Tibial nerve (tissue), 4 donors: Measurements from ENCODE around the gene CLN3. TPM values are rescaled to one million over a fixed set of nuclear protein-coding genes. Genes with fewer than 3 reads are reported as not detected.

ENCODE experiments used
- DNase-seq, 2 donors: peaks; one replicate each; pipeline ENCODE4 v3.0.0-alpha.2; 2019; ENCODE audit warnings: low spot score in 2 of 2
- H3K27ac ChIP-seq, 4 donors: fragments of 200-600 bp; sonication (generic) in 3 of 4; one replicate each; pipeline ENCODE4 v1.5.1; 2017 to 2019; ENCODE audit warnings: mild to moderate bottlenecking in 1 of 4
- H3K27me3 ChIP-seq, 2 donors: fragments of 200-600 bp; sonication (generic) in 1 of 2; one replicate each; pipeline versions ENCODE4 v1.5.1 to v1.6.0; 2017 to 2019
- H3K36me3 ChIP-seq, 3 donors: fragments of 200-600 bp; sonication (generic); one replicate each; pipeline ENCODE4 v1.5.1; 2018 to 2019
- H3K4me1 ChIP-seq, 4 donors: fragments of 200-600 bp; sonication (generic) in 3 of 4; one replicate each; pipeline ENCODE4 v1.5.1; 2017 to 2019
- H3K4me3 ChIP-seq, 4 donors: fragments of 200-600 bp; sonication (generic) in 3 of 4; one replicate each; pipeline ENCODE4 v1.5.1; 2017 to 2019; ENCODE audit warnings: mild to moderate bottlenecking in 1 of 4, moderate library complexity in 1 of 4
- H3K9me3 ChIP-seq, 4 donors: fragments of 200-600 bp; sonication (generic) in 3 of 4; one replicate each; pipeline ENCODE4 v1.5.1; 2017 to 2019
- EP300 ChIP-seq, 2 donors: sonication (generic); formaldehyde crosslinking; IDR thresholded peaks; one replicate each; pipeline ENCODE4 v1.6.1; 2017; ENCODE audit warnings: antibody characterized with exemption in 2 of 2, mild to moderate bottlenecking in 1 of 2
- POLR2A ChIP-seq, 2 donors: fragments of 450-650 bp; IDR thresholded peaks; one replicate each; pipeline ENCODE4 v1.6.1; 2017; ENCODE audit warnings: antibody characterized with exemption in 2 of 2, mild to moderate bottlenecking in 2 of 2, moderate library complexity in 2 of 2
- WGBS, 2 donors: methylation state at CpG; one replicate each; pipeline ENCODE4 v1.1.5; 2018; 5-methylcytosine and 5-hydroxymethylcytosine counted together
- total RNA-seq, 4 donors: library from RNA; depleted of rRNA; stranded (reverse); fragments of >200 nt; gene quantifications; one replicate each; pipeline ENCODE4 v1.1.0, GENCODE V29; 2016
- TF ChIP-seq, protein P1 (sequence below), 5 experiments: fragments of 200-600 bp in 3 of 5; fragments of 450-650 bp in 2 of 5; sonication (generic) in 3 of 5; IDR thresholded peaks; one replicate each; pipeline ENCODE4 v1.5.1; 2016 to 2019; ENCODE audit warnings: antibody characterized with exemption in 5 of 5, mild to moderate bottlenecking in 3 of 5, moderate library complexity in 2 of 5

CLN3 gene
- total RNA-seq, 4 donors from 2014 or later = 25.8 to 45.1 (median 29.7) TPM

GRCh38 chr16:28513484-28514181, 21.8 kb upstream of the CLN3 start:
- H3K36me3 ChIP-seq = no peaks in the 10 kb centered on the region
- H3K27ac ChIP-seq = no peak overlapping the region
- 74 to 79% methylated on average over 12 of the region's 12 CpGs for WGBS, 2 donors
- no peaks in the 10 kb centered on the region for H3K4me1 ChIP-seq
- no peak overlapping the region for H3K4me3 ChIP-seq
- DNase-seq = no peak
- TF ChIP-seq EP300 (IDR thresholded peaks at IDR 0.05) = no peak
- TF ChIP-seq, protein P1, sequence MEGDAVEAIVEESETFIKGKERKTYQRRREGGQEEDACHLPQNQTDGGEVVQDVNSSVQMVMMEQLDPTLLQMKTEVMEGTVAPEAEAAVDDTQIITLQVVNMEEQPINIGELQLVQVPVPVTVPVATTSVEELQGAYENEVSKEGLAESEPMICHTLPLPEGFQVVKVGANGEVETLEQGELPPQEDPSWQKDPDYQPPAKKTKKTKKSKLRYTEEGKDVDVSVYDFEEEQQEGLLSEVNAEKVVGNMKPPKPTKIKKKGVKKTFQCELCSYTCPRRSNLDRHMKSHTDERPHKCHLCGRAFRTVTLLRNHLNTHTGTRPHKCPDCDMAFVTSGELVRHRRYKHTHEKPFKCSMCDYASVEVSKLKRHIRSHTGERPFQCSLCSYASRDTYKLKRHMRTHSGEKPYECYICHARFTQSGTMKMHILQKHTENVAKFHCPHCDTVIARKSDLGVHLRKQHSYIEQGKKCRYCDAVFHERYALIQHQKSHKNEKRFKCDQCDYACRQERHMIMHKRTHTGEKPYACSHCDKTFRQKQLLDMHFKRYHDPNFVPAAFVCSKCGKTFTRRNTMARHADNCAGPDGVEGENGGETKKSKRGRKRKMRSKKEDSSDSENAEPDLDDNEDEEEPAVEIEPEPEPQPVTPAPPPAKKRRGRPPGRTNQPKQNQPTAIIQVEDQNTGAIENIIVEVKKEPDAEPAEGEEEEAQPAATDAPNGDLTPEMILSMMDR (IDR thresholded peaks at IDR 0.05) = no peak
- TF ChIP-seq POLR2A (IDR thresholded peaks at IDR 0.05) = no peak
- H3K9me3 ChIP-seq = no peaks in the 10 kb centered on the region
- H3K27me3 ChIP-seq = no peaks in the 10 kb centered on the region

DNA sequence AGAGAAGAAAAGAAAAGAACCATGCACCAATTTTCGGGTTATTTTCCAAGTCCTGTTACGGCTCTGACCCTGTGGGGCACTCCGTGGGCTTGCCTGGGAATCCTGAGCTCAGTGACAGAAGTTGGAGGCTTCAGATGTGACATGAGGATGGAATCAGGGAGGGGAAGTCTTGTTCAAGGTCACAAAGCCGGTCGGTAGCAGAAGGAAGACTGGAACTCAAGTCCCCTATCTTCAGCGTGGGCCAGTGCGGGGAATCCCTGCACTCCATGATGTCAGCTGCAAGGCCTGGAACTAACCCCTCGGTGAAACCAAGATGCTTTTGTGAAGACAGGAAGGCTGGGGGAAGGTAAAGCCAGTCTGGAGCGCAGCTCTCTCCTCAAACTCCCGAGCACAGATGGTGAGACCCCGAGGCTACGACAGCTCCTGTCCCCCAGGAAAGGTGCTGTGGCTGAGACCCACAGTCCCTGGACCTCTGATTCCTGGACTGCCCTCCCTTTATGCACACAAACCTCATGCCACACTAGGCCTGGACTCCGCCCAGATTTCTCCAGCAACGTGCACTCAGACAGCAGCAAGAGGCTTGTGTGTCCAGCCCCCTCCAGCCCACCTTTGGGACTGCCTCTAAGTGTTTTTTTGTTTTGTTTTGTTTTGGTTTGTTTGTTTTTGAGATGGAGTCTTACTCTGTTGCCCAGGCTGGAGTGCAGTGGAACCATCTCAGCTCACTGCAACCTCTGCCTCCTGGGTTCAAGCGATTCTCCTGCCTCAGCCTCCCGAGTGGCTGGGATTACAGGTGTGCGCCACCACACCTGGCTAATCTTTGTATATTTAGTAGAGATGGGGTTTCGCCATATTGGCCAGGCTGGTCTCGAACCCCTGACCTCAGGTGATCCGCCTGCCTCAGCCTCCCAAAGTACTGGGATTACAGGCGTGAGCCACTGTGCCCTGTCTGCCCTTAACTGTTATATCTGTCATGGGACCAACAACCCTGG, 20.2 kb upstream of the CLN3 start:
- no peak for TF ChIP-seq EP300 (IDR thresholded peaks at IDR 0.05)
- Histone ChIP-seq H3K4me1 (peaks cover 0 to 5% (median 1%) of the 10 kb centered on the region in 4 donors), H3K27me3 (no peaks in the 10 kb centered on the region), H3K4me3 (no peak overlapping the region), H3K9me3 (no peaks in the 10 kb centered on the region), H3K27ac (no peak overlapping the region), H3K36me3 (no peaks in the 10 kb centered on the region)
- DNase-seq = no peak
- 81 to 82% methylated on average over 21 of the region's 21 CpGs for WGBS, 2 donors

DNA sequence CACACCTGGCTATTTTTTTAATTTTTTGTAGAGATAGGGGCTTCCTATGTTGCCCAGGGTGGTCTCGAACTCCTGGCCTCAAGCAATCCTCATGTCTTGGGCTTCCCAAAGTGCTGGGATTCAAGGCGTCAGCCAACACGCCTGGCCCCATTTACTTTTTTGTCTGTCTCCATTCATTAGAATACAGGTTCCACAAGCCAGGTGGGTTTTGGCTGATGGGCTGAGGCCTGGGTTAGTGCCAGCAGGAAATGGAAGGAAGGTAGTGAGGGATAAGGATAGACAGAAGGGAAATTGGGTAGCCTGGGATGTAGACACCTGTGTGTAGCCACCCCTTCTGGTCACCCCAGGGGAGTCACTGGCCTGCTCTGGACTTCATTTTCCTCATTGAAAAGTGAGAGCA, 19.2 kb upstream of the CLN3 start:
- WGBS, 2 donors = 91 to 93% methylated on average over 3 of the region's 3 CpGs
- Histone ChIP-seq H3K36me3 (no peaks in the 10 kb centered on the region), H3K4me3 (no peak overlapping the region), H3K27me3 (no peaks in the 10 kb centered on the region), H3K4me1 (peaks cover 0 to 5% (median 1%) of the 10 kb centered on the region in 4 donors), H3K9me3 (no peaks in the 10 kb centered on the region), H3K27ac (no peak overlapping the region)
- no peak for TF ChIP-seq EP300 (IDR thresholded peaks at IDR 0.05)
- no peak for DNase-seq

DNA sequence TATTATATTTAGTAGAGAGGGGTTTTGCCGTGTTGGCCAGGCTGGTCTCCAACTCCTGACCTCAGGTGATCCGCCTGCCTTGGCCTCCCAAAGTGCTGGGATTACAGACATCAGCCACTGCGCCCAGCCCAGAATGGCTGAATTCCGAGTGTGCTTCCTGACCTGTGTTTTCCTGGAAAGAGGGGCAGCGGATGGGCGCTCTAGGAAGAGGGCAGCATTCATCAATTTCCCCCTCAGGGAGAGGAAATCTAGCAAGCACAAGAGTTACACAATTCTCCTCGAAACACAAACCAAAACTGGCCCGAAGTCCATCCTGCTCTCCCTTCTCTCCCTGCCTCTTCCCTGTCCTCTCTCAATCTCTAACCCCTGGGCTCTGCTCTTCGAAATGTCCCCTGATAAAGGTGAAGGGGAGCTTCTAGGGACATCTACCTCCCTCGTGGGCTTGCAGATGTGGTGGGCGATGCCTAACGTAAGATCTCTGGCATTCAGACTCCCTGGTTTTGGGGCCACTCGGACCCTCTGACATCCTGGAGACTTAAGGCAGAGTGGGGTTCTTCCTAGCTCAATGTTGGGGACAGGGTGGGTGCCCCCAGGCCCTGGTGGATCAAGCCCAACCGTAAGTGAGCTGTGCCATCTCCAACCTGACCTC, 13.7 kb upstream of the CLN3 start:
- DNase-seq = no peak
- H3K4me3 ChIP-seq = no peak overlapping the region
- H3K27me3 ChIP-seq = no peaks in the 10 kb centered on the region
- H3K36me3 ChIP-seq = no peaks in the 10 kb centered on the region
- peaks cover 0 to 5% (median 1%) of the 10 kb centered on the region in 4 donors for H3K4me1 ChIP-seq
- no peaks in the 10 kb centered on the region for H3K9me3 ChIP-seq
- no peak overlapping the region for H3K27ac ChIP-seq
- 59 to 62% methylated on average over 14 of the region's 14 CpGs for WGBS, 2 donors
- TF ChIP-seq, protein P1 (IDR thresholded peaks at IDR 0.05) = no peak
- peak in 1 of 2 donors; percentile 11 for TF ChIP-seq EP300 (IDR thresholded peaks at IDR 0.05)

DNA sequence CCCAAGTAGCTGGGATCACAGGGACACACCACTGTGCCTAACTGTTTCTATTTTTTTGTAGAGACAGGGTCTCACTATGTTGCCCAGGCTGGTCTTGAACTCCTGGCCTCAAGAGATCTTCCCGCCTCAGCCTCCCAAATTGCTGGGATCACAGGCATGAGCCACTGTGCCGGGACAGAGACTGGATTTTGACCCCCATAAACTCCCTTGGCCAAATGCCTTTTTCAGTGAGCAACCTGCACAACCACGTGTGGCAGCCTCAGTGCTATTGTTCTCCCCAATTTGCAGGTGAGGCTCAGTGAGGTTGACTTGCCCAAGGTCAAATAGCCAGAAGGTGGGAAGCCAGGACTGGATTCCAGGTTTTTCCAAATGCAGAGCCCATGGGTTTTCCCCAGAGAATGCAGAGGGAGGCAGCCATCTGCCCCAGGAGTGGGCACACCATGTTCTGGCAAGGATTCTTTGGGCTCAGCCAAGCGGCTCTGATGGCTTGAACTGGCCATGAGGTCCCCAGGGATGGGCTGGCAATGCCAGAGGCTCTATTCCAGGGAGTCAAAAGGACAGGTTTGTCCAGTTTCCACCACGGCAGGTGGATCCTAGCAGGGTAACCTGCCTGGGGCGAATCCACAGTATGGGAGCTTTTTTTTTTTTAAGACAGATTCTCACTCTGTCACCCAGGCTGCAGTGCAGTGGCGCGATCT, 13.0 kb upstream of the CLN3 start:
- no peak for TF ChIP-seq EP300 (IDR thresholded peaks at IDR 0.05)
- TF ChIP-seq, protein P1 (IDR thresholded peaks at IDR 0.05) = no peak
- 62 to 76% methylated on average over 8 of the region's 8 CpGs for WGBS, 2 donors
- no peak for DNase-seq

More for the DNA sequence above, 13.0 kb upstream of the CLN3 start:
- no peaks in the 10 kb centered on the region for H3K9me3 ChIP-seq
- no peaks in the 10 kb centered on the region for H3K27me3 ChIP-seq
- H3K36me3 ChIP-seq = no peaks in the 10 kb centered on the region
- H3K4me3 ChIP-seq = no peak overlapping the region
- H3K27ac ChIP-seq = no peak overlapping the region
- H3K4me1 ChIP-seq = peaks cover 0 to 5% (median 1%) of the 10 kb centered on the region in 4 donors
